CD4-positive, alpha-beta T cell treated with Interleukin-1 beta for 1 hour (primary cell): ENCODE data around the gene CDKN2B-AS1.

ENCODE experiments used
- DNase-seq, 2 donors: peaks; one replicate each; pipeline ENCODE4 v3.0.0-alpha.2; 2020 to 2022

CDKN2B-AS1 gene

GRCh38 chr9:22165144-22165543, 170.6 kb downstream of the CDKN2B-AS1 start:
- DNase-seq, result no peak

GRCh38 chr9:22169243-22169642, 174.7 kb downstream of the CDKN2B-AS1 start:
- no peak for DNase-seq

- DNase-seq, result no peak
Measured at GRCh38 chr9:22169727-22170503, 175.3 kb downstream of the CDKN2B-AS1 start.
